GM12878 (cell line): Measurements from ENCODE around the gene GTPBP1. TPM values are rescaled to one million over a fixed set of nuclear protein-coding genes. Genes with fewer than 3 reads are reported as not detected.

ENCODE experiments used
- ATAC-seq: fragments of 200-7000 bp; cut with Tn5 transposase; 3 replicates; pipeline ENCODE4 v1.9.1; 2020; ENCODE audit warnings: mild to moderate bottlenecking, moderate library complexity
- BruUV-seq: library from RNA; stranded (reverse); fragments of 400-500 nt; replicated peaks from 2 replicates; lab custom pipeline; 2021; lab: Mats Ljungman, UMichigan
- CTCF ChIA-PET: fragments of 300-600 bp; sonication (Branson Sonifier 250); formaldehyde crosslinking; extraction: SDS; loops from one replicate; lab custom pipeline; 2021; ENCODE audit warnings: inconsistent platforms; lab: Yijun Ruan, JAX
- POLR2A ChIA-PET: fragments of 350-600 bp; formaldehyde crosslinking; extraction: SDS; loops from one replicate; lab custom pipeline; 2021; ENCODE audit warnings: inconsistent platforms; lab: Charles Lee
- RAD21 ChIA-PET: fragments of 300-600 bp; sonication (Branson Sonifier 250); formaldehyde crosslinking; loops from one replicate; lab custom pipeline; 2023; ENCODE audit warnings: antibody characterized with exemption; ENCODE audit not compliant: unreplicated experiment; lab: Charles Lee
- SMC1A ChIA-PET: fragments of 300-600 bp; sonication (Branson Sonifier 250); formaldehyde crosslinking; loops from one replicate; lab custom pipeline; 2023; ENCODE audit not compliant: unreplicated experiment, uncharacterized antibody; lab: Charles Lee
- DNase-seq: peaks from one replicate; pipeline ENCODE4 v3.0.0-alpha.2; 2011; ENCODE audit warnings: low read depth, low spot score
- FAIRE-seq: peaks from 3 replicates; lab custom pipeline; 2011; peaks lifted over from hg19 to GRCh38; lab: Jason Lieb, UNC
- H2AFZ ChIP-seq: 2 replicates; pipeline ENCODE4 v1.6.0; 2011; ENCODE audit warnings: low read depth, low read length, control low read depth; ENCODE audit not compliant: control insufficient read depth
- H3K27ac ChIP-seq: 2 replicates; pipeline ENCODE4 v1.5.1; 2011; ENCODE audit warnings: control low read depth; ENCODE audit not compliant: control insufficient read depth, insufficient read depth
- H3K27me3 ChIP-seq, 2 experiments: replicated peaks in 1 of 2; 2 replicates each; pipeline versions ENCODE4 v1.6.0 to v1.6.1; 2011; ENCODE audit warnings: low read length in 1 of 2; ENCODE audit not compliant: control insufficient read depth in 2 of 2, insufficient read depth in 2 of 2
- H3K36me3 ChIP-seq, 2 experiments: 2 replicates each; pipeline ENCODE4 v1.5.1; 2011; ENCODE audit warnings: low read length in 1 of 2; ENCODE audit not compliant: control insufficient read depth in 2 of 2, insufficient read depth in 2 of 2
- H3K4me1 ChIP-seq: 2 replicates; pipeline ENCODE4 v1.6.1; 2011; ENCODE audit warnings: mild to moderate bottlenecking, low read length, moderate library complexity, mixed read lengths; ENCODE audit not compliant: control insufficient read depth, insufficient read depth
- H3K4me2 ChIP-seq: 2 replicates; pipeline ENCODE4 v1.6.0; 2011; ENCODE audit warnings: control low read depth; ENCODE audit not compliant: control insufficient read depth, insufficient read depth
- H3K4me3 ChIP-seq: fragments of 200-600 bp; sonication (generic); 2 replicates; pipeline ENCODE4 v1.5.1; 2016
- H3K79me2 ChIP-seq: 2 replicates; pipeline ENCODE4 v1.6.0; 2011; ENCODE audit warnings: low read length; ENCODE audit not compliant: control insufficient read depth, insufficient read depth
- H3K9ac ChIP-seq: 2 replicates; pipeline ENCODE4 v1.8.0; 2011; ENCODE audit warnings: low read length, control low read depth, mixed read lengths; ENCODE audit not compliant: control insufficient read depth, insufficient read depth
- H3K9me3 ChIP-seq: replicated peaks from 3 replicates; pipeline ENCODE4 v1.5.1; 2011; ENCODE audit warnings: mild to moderate bottlenecking, low read length; ENCODE audit not compliant: control insufficient read depth, insufficient read depth
- H4K20me1 ChIP-seq: 2 replicates; pipeline ENCODE4 v1.6.0; 2011; ENCODE audit not compliant: control insufficient read depth, insufficient read depth
- BMI1 ChIP-seq: fragments of 450-650 bp; IDR thresholded peaks from 2 replicates; pipeline ENCODE4 v1.6.1; 2016; ENCODE audit warnings: mild to moderate bottlenecking, moderate library complexity, borderline replicate concordance
- BRCA1 ChIP-seq: IDR thresholded peaks from 2 replicates; pipeline ENCODE4 v1.6.1; 2011; ENCODE audit warnings: low read depth, low read length, improper control_type of control experiment
- CBX5 ChIP-seq: sonication (generic); IDR thresholded peaks from 2 replicates; pipeline ENCODE4 v1.6.1; 2016; ENCODE audit warnings: low read depth, moderate library complexity, mild to moderate bottlenecking, inconsistent platforms
- IRF4 ChIP-seq: IDR thresholded peaks from 2 replicates; pipeline ENCODE4 v1.6.1; 2011; ENCODE audit warnings: low read depth, low read length
- NR2C1 ChIP-seq: fragments of 450-650 bp; IDR thresholded peaks from 2 replicates; pipeline ENCODE4 v1.6.1; 2017; ENCODE audit warnings: antibody characterized with exemption, mild to moderate bottlenecking, moderate library complexity
- NRF1 ChIP-seq: conservative IDR thresholded peaks from 2 replicates; pipeline ENCODE4 v1.6.1; 2011; ENCODE audit warnings: mild to moderate bottlenecking, low read depth, low read length, improper control_type of control experiment
- POU2F2 ChIP-seq: IDR thresholded peaks from 3 replicates; pipeline ENCODE4 v1.6.1; 2011; ENCODE audit warnings: low read depth, mild to moderate bottlenecking, low read length, borderline replicate concordance
- PRDM15 ChIP-seq: fragments of 450-650 bp; formaldehyde crosslinking; IDR thresholded peaks from 2 replicates; pipeline ENCODE4 v1.4.0; 2020; ENCODE audit warnings: mild to moderate bottlenecking, moderate library complexity
- RAD21 ChIP-seq: IDR thresholded peaks from 2 replicates; pipeline ENCODE4 v1.6.1; 2011; ENCODE audit warnings: mild to moderate bottlenecking, low read depth, low read length, moderate library complexity; ENCODE audit not compliant: insufficient read depth
- SPI1 ChIP-seq: IDR thresholded peaks from 2 replicates; pipeline ENCODE4 v1.6.1; 2011; ENCODE audit warnings: low read depth, mild to moderate bottlenecking, low read length, moderate library complexity, borderline replicate concordance; ENCODE audit not compliant: insufficient read depth
- YY1 ChIP-seq: IDR thresholded peaks from 2 replicates; pipeline ENCODE4 v1.6.1; 2011; ENCODE audit warnings: low read depth, mild to moderate bottlenecking, low read length
- ZNF384 ChIP-seq: IDR thresholded peaks from 2 replicates; pipeline ENCODE4 v1.6.1; 2012; ENCODE audit warnings: low read depth, mild to moderate bottlenecking, low read length, improper control_type of control experiment, borderline replicate concordance
- WGBS: methylation state at CpG from one replicate; pipeline ENCODE4 v1.1.6; 2016; ENCODE audit warnings: low lambda C conversion rate; ENCODE audit not compliant: insufficient replicate concordance, insufficient coverage; ENCODE audit errors: missing lambda C conversion rate; 5-methylcytosine and 5-hydroxymethylcytosine counted together
- in situ Hi-C: fragments of 300-500 bp; cut with MboI; formaldehyde crosslinking; loops from 9 replicates; pipeline ENCODE4 v1.14.3; 2018; ENCODE audit warnings: mixed read lengths
- intact Hi-C: fragments of 100-400 bp; cut with micrococcal nuclease; formaldehyde crosslinking; loops from one replicate; pipeline ENCODE4 v1.14.2; 2022; ENCODE audit not compliant: unreplicated experiment
- polyA plus RNA-seq, 11 experiments: library from polyadenylated mRNA; depleted of rRNA in 4 of 11; unstranded in 6 of 11; stranded (reverse) in 5 of 11; fragments of >200 nt; fragmentation: Nextera tagmentation in 4 of 11; fragmentation: Illumina TruSeq in 1 of 11; extraction: Ambion mirVana in 4 of 11; extraction: Trizol in 1 of 11; gene quantifications; 1 replicate in 1 of 11; 2 replicates in 10 of 11; pipeline versions ENCODE4 v1.2.1 to v1.2.3, GENCODE V29; 2011 to 2016; ENCODE audit warnings: inconsistent platforms in 2 of 11, missing spikeins in 2 of 11, low read depth in 1 of 11
- total RNA-seq, 4 experiments: library from RNA; depleted of rRNA in 3 of 4; stranded (reverse); fragments of >200 nt in 3 of 4; fragmentation: Illumina TruSeq in 1 of 4; extraction: Trizol in 1 of 4; gene quantifications; 2 replicates each; pipeline versions ENCODE4 v1.2.1 to v1.2.3, GENCODE V29; 2013 to 2021
- TF ChIP-seq, protein P1 (sequence below): fragments of 450-650 bp; IDR thresholded peaks from 2 replicates; pipeline ENCODE4 v1.6.1; 2017; ENCODE audit warnings: mild to moderate bottlenecking

GTPBP1 gene
- total and polyA plus RNA-seq, 10 of the 15 experiments (the other 5 are each of a cell fraction or from before 2014, with no cell fraction given) = 0.89 to 63.1 (median 34.2) TPM

DNA sequence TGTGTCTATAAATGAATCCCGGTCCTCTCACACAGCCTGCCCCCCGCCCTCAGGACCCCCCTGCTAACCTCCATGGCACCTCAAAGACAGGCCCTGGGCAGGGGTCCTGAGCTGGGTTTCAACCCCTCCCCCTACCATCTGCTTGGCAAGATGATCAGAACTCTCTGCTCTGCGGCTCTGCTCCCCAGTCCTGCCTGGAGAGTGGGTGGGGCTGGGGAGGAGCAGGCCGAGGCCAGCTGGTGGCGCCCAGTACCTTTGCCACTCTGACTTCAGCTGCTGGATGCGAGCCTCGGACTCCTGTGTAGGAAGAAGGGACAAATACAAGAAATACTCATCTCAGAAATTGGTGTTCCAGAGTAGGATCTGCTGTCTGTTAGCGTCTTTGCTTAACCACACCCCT is 35.0 kb downstream of the GTPBP1 start:
- TF ChIP-seq NRF1 = no peak
- TF ChIP-seq POU2F2 = 0 out of 3 replicates have a peak, but pooled peaks have one; percentile 17
- no peaks in the 10 kb centered on the region for H3K27me3 ChIP-seq
- ChIA-PET RAD21 (no interaction called here), POLR2A (no interaction called here), SMC1A (interaction anchor here (1.1 kb wide), 1 partner anchor 28 kb away, joined by 3 read pairs; no protein-coding TSS in a partner anchor), CTCF (interaction anchor here (1.1 kb wide), 2 partner anchors 25 to 28 kb away, joined by 3 read pairs; no protein-coding TSS in a partner anchor)
- intact Hi-C loops = no loop called here
- no TSS peak for BruUV-seq
- no peaks in the 10 kb centered on the region for H3K79me2 ChIP-seq
- in situ Hi-C loops = no loop called here
- H3K4me1 ChIP-seq = no peaks in the 10 kb centered on the region
- H3K36me3 ChIP-seq = peaks cover 36 to 65% of the 10 kb centered on the region in 2 experiments
- no peak overlapping the region for H3K27ac ChIP-seq
- H3K4me2 ChIP-seq = no peak overlapping the region
- no peak for FAIRE-seq
- ATAC-seq = no peak
- WGBS = 84% methylated on average over 8 of the region's 8 CpGs
- no peaks in the 10 kb centered on the region for H4K20me1 ChIP-seq
- no peak overlapping the region for H3K4me3 ChIP-seq
- no peaks in the 10 kb centered on the region for H3K9me3 ChIP-seq
- H2AFZ ChIP-seq = no peak overlapping the region
- H3K9ac ChIP-seq = no peak overlapping the region
- DNase-seq = no peak

GRCh38 chr22:38741166-38741565 is 35.4 kb downstream of the GTPBP1 start:
- SMC1A ChIA-PET = no interaction called here
- RAD21 ChIA-PET = no interaction called here
- in situ Hi-C loops = no loop called here
- no peak for FAIRE-seq
- no peaks in the 10 kb centered on the region for H3K27me3 ChIP-seq
- DNase-seq = no peak
- H3K79me2 ChIP-seq = no peaks in the 10 kb centered on the region
- BruUV-seq = no TSS peak
- no peak overlapping the region for H3K4me2 ChIP-seq
- no peak overlapping the region for H3K9ac ChIP-seq
- CTCF ChIA-PET = interaction anchor here (1.1 kb wide), 2 partner anchors 25 to 27 kb away, joined by 3 read pairs; no protein-coding TSS in a partner anchor
- H2AFZ ChIP-seq = no peak overlapping the region
- POLR2A ChIA-PET = no interaction called here
- no peaks in the 10 kb centered on the region for H3K4me1 ChIP-seq
- 94% methylated on average over 9 of the region's 9 CpGs for WGBS
- ATAC-seq = no peak
- H3K27ac ChIP-seq = no peak overlapping the region
- intact Hi-C loops = no loop called here
- no peak overlapping the region for H3K4me3 ChIP-seq
- peaks cover 37 to 65% of the 10 kb centered on the region in 2 experiments for H3K36me3 ChIP-seq
- no peaks in the 10 kb centered on the region for H3K9me3 ChIP-seq
- no peaks in the 10 kb centered on the region for H4K20me1 ChIP-seq
- TF ChIP-seq SPI1 (no peak), BMI1 (no peak), RAD21 (no peak), BRCA1 (no peak), IRF4 (no peak), NR2C1 (no peak), YY1 (no peak), PRDM15 (CRISPR knock-in tag) (no peak), CBX5 (no peak), ZNF384 (no peak)
- TF ChIP-seq, protein P1, sequence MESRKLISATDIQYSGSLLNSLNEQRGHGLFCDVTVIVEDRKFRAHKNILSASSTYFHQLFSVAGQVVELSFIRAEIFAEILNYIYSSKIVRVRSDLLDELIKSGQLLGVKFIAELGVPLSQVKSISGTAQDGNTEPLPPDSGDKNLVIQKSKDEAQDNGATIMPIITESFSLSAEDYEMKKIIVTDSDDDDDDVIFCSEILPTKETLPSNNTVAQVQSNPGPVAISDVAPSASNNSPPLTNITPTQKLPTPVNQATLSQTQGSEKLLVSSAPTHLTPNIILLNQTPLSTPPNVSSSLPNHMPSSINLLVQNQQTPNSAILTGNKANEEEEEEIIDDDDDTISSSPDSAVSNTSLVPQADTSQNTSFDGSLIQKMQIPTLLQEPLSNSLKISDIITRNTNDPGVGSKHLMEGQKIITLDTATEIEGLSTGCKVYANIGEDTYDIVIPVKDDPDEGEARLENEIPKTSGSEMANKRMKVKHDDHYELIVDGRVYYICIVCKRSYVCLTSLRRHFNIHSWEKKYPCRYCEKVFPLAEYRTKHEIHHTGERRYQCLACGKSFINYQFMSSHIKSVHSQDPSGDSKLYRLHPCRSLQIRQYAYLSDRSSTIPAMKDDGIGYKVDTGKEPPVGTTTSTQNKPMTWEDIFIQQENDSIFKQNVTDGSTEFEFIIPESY = no peak
